Measurements from ENCODE around the gene NDUFA8. TPM values are rescaled to one million over a fixed set of nuclear protein-coding genes. Genes with fewer than 3 reads are reported as not detected.

Gene NDUFA8
- total and polyA plus RNA-seq, 10 donors, result 27.8 to 72.7 (median 29.8) TPM

DNA sequence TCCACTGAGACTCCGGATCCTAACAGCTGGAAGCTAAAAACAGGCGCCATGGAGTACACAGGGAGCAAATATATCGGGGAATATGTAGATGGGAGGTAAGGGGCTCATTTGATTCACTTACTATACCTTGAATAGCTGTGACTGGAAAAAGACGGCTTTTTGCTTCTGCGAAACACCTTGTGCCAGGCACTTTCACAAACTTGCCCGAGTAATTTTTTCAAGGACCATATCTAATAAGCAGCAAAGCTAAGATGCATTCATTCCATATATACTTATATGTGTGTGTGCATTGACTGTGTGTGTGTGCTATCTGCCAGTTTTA is 307 bp upstream of the NDUFA8 start:
- intact Hi-C loops (cut with DNase I; ENCODE audit: low total_unique reads), result no loop called here
- Histone ChIP-seq H3K9me3 (peaks cover 0 to 12% (median 8%) of the 10 kb centered on the region in 8 donors), H3K27me3 (replicated peaks in 1 of 7) (no peaks in the 10 kb centered on the region), H3K4me3 (peak overlapping the region; percentile 78 to 96 (median 84)), H3K27ac (peak overlapping the region in 5 of 8 donors; percentile 86 to 92 (median 88)), H3K36me3 (no peaks in the 10 kb centered on the region), H3K4me1 (peaks cover 19 to 49% (median 39%) of the 10 kb centered on the region in 6 donors)
- WGBS, 5 donors, result 23 to 33% (median 26%) methylated on average over 6 of the region's 6 CpGs
- no peak for DNase-seq
- TF ChIP-seq, protein P1, sequence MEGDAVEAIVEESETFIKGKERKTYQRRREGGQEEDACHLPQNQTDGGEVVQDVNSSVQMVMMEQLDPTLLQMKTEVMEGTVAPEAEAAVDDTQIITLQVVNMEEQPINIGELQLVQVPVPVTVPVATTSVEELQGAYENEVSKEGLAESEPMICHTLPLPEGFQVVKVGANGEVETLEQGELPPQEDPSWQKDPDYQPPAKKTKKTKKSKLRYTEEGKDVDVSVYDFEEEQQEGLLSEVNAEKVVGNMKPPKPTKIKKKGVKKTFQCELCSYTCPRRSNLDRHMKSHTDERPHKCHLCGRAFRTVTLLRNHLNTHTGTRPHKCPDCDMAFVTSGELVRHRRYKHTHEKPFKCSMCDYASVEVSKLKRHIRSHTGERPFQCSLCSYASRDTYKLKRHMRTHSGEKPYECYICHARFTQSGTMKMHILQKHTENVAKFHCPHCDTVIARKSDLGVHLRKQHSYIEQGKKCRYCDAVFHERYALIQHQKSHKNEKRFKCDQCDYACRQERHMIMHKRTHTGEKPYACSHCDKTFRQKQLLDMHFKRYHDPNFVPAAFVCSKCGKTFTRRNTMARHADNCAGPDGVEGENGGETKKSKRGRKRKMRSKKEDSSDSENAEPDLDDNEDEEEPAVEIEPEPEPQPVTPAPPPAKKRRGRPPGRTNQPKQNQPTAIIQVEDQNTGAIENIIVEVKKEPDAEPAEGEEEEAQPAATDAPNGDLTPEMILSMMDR (IDR thresholded peaks at IDR 0.05 in 8 of 11, conservative IDR thresholded peaks at IDR 0.05 in 3 of 11), result no peak
- no peak for TF ChIP-seq POLR2A (IDR thresholded peaks at IDR 0.05)
- TF ChIP-seq POLR2AphosphoS5 (IDR thresholded peaks at IDR 0.05), result no peak

- TF ChIP-seq, protein P1 (IDR thresholded peaks at IDR 0.05 in 8 of 11, conservative IDR thresholded peaks at IDR 0.05 in 3 of 11), result peak in 6 of 11 experiments; percentile 19 to 42 (median 31)
- no peak for TF ChIP-seq POLR2AphosphoS5 (IDR thresholded peaks at IDR 0.05)
- 74 to 84% (median 80%) methylated on average over 3 of the region's 3 CpGs for WGBS, 5 donors
- Histone ChIP-seq H3K27me3 (replicated peaks in 1 of 7) (no peaks in the 10 kb centered on the region), H3K36me3 (no peaks in the 10 kb centered on the region), H3K9me3 (peaks cover 0 to 12% (median 8%) of the 10 kb centered on the region in 8 donors), H3K27ac (no peak overlapping the region), H3K4me1 (peaks cover 19 to 64% (median 39%) of the 10 kb centered on the region in 6 donors), H3K4me3 (peak overlapping the region in 2 of 8 donors; percentile 81 to 96)
- no peak for DNase-seq
- intact Hi-C loops (cut with DNase I; ENCODE audit: low total_unique reads), result no loop called here
Observed at GRCh38 chr9:122158202-122158601, 1.4 kb downstream of the NDUFA8 start.

DNA sequence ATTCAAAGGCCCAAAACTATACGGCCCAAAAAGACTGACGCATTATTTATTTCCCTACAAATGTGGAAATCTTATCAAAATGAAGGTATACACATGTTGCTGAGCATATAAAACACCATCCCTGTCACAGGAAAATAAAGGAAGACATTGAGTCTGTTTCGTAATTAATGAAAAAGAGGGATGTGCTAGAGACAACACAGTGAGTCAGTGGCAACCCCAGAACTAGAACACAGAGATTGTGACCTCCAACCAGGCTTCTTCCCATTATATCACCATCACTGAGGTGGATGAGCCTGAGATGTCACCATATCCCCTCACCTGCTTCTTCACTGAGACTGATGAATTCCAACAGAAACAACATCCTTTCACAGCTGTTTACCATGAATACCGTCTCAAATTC is 3.8 kb downstream of the NDUFA8 start:
- no peak overlapping the region for H3K27ac ChIP-seq
- DNase-seq, result no peak
- no peaks in the 10 kb centered on the region for H3K9me3 ChIP-seq
- no peak overlapping the region for H3K4me3 ChIP-seq
- intact Hi-C loops (cut with DNase I; ENCODE audit: low total_unique reads), result no loop called here
- peaks cover 19 to 64% (median 39%) of the 10 kb centered on the region in 6 donors for H3K4me1 ChIP-seq
- H3K36me3 ChIP-seq, result peaks cover 0 to 22% (median 0%) of the 10 kb centered on the region in 6 donors
- H3K27me3 ChIP-seq (replicated peaks in 1 of 7), result no peaks in the 10 kb centered on the region
- 85 to 92% (median 88%) methylated on average over 4 of the region's 4 CpGs for WGBS, 5 donors
- no peak for TF ChIP-seq POLR2A (IDR thresholded peaks at IDR 0.05)
- no peak for TF ChIP-seq POLR2AphosphoS5 (IDR thresholded peaks at IDR 0.05)
- TF ChIP-seq, protein P1 (IDR thresholded peaks at IDR 0.05 in 8 of 11, conservative IDR thresholded peaks at IDR 0.05 in 3 of 11), result no peak

DNA sequence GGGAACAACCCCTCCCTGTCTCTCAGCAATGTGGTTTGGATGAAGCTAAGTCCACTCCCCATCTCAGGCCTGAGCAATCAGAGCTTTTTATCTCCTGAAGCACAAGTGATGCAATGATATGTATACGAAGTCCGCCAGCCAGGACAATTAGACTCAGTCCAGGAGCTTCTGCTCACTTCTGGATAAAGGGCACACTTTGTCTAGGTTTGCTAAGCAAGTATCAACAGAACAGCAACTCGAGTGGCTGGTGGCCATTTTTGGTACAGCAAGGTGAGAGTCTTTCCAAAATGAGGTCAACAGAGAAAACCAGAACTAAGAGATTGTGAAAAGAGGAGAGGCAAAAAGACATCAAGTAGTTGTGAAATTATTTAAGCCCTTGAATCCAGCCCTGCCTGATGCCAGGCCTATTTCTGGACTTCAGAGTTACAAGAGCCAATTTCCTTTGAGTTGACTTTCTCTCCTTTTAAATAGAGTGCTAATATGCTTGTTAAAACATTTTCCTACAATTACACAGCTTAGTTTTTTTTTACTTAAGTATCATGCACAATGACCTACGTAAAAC is 8.2 kb downstream of the NDUFA8 start:
- TF ChIP-seq, protein P1 (IDR thresholded peaks at IDR 0.05 in 8 of 11, conservative IDR thresholded peaks at IDR 0.05 in 3 of 11), result no peak
- no peak for TF ChIP-seq POLR2A (IDR thresholded peaks at IDR 0.05)
- TF ChIP-seq POLR2AphosphoS5 (IDR thresholded peaks at IDR 0.05), result no peak
- intact Hi-C loops (cut with DNase I; ENCODE audit: low total_unique reads), result no loop called here
- WGBS, 5 donors, result 70 to 88% (median 84%) methylated on average over 4 of the region's 4 CpGs
- H3K27me3 ChIP-seq (replicated peaks in 1 of 7), result no peaks in the 10 kb centered on the region
- H3K27ac ChIP-seq, result no peak overlapping the region
- H3K4me1 ChIP-seq, result peaks cover 0 to 28% (median 7%) of the 10 kb centered on the region in 6 donors
- peaks cover 0 to 65% (median 24%) of the 10 kb centered on the region in 6 donors for H3K36me3 ChIP-seq
- H3K9me3 ChIP-seq, result no peaks in the 10 kb centered on the region
- H3K4me3 ChIP-seq, result no peak overlapping the region
- DNase-seq, result no peak
